ENCODE data around the gene PCDHGB3.
"Not testable (repeated sequence)": the region's sequence is repeated elsewhere in the genome, so short reads cannot be mapped to it uniquely, and the experiment has no call there.

The PCDHGB3 gene

DNA sequence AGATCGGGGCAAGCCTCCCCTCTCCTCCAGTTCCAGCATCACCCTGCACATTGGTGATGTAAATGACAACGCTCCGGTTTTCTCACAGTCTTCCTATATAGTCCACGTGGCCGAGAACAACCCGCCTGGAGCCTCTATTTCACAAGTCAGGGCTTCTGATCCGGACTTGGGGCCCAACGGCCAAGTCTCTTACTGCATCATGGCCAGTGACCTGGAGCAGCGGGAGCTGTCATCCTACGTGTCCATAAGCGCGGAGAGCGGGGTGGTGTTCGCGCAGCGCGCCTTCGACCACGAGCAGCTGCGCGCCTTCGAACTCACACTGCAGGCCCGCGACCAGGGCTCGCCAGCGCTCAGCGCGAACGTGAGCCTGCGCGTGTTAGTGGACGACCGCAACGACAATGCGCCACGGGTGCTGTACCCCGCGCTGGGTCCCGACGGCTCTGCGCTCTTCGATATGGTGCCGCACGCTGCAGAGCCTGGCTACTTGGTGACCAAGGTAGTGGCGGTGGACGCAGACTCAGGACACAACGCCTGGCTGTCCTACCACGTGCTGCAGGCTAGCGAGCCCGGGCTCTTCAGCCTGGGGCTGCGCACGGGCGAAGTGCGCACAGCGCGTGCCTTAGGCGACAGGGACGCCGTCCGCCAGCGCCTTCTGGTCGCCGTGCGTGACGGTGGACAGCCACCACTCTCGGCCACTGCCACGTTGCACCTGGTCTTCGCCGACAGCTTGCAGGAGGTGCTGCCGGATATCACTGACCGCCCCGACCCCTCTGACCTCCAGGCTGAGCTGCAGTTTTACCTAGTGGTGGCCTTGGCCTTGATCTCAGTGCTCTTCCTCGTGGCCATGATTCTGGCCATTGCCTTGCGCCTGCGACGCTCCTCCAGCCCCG lies 19.4 kb downstream of the PCDHGB3 start:
- FAIRE-seq: no peak

DNA sequence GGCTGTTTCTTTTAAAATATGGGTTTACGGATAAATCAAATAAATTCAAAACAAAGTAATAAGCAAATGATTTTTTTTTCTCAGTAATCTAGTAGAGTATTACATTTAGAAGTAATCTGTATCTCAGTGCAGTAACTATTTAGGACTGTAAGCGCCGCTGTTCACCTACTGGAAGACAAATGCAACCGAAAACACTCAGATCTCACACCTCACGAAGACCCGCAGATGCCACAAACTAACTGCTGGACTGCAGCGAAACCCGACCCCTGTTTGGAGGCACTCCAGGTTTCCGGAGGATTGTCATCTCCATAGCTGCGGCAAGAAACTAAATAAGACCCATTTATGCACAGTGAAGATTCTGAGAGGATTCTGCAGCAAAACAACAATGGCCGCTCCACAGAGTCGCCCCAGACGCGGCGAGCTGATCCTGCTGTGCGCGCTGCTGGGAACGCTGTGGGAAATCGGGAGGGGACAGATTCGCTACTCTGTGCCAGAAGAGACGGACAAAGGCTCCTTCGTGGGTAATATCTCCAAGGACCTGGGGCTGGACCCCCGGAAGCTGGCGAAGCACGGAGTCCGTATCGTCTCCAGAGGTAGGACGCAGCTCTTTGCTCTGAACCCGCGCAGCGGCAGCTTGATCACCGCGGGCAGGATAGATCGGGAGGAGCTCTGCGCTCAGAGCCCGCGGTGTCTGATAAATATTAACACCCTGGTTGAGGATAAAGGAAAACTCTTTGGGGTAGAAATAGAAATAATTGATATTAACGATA lies 22.6 kb downstream of the PCDHGB3 start, which contains the start of gene PCDHGA8:
PCDHGA8 (plus strand) TSS at position 205 of the 770 bp plus-strand sequence; CDS start at position 386, 181 bp downstream.
- FAIRE-seq (no peak), DNase-seq (ENCODE audit: extremely low spot score, insufficient read length, low read depth) (no peak)

More for the DNA sequence above, 19.4 kb downstream of the PCDHGB3 start:
- no peak for DNase-seq (ENCODE audit: extremely low spot score, insufficient read length, low read depth)

DNA sequence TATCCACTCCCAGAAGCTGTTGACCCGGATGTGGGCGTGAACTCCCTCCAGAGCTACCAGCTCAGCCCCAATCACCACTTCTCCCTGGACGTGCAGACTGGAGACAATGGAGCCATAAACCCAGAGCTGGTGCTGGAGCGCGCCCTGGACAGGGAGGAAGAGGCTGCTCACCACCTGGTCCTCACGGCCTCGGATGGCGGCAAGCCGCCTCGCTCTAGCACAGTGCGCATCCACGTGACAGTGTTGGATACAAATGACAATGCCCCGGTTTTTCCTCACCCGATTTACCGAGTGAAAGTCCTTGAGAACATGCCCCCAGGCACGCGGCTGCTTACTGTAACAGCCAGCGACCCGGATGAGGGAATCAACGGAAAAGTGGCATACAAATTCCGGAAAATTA lies 23.2 kb downstream of the PCDHGB3 start:
- DNase-seq (ENCODE audit: extremely low spot score, insufficient read length, low read depth): no peak
- no peak for FAIRE-seq

DNA sequence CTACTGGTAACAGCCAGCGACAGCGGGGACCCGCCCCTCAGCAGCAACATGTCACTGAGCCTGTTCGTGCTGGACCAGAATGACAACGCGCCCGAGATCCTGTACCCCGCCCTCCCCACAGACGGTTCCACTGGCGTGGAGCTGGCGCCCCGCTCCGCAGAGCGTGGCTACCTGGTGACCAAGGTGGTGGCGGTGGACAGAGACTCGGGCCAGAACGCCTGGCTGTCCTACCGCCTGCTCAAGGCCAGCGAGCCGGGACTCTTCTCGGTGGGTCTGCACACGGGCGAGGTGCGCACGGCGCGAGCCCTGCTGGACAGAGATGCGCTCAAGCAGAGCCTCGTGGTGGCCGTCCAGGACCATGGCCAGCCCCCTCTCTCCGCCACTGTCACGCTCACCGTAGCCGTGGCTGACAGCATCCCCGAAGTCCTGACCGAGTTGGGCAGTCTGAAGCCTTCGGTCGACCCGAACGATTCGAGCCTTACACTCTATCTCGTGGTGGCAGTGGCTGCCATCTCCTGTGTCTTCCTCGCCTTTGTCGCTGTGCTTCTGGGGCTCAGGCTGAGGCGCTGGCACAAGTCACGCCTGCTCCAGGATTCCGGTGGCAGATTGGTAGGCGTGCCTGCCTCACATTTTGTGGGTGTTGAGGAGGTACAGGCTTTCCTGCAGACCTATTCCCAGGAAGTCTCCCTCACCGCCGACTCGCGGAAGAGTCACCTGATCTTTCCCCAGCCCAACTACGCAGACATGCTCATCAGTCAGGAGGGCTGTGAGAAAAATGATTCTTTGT lies 24.6 kb downstream of the PCDHGB3 start:
- not testable (repeated sequence) for FAIRE-seq; DNase-seq (ENCODE audit: extremely low spot score, insufficient read length, low read depth)

- FAIRE-seq; DNase-seq (ENCODE audit: extremely low spot score, insufficient read length, low read depth): not testable (repeated sequence)
Observed at GRCh38 chr5:141397756-141398551, 27.9 kb downstream of the PCDHGB3 start, which contains the start of gene PCDHGB5. PCDHGB5 (plus strand) TSS chr5:141397947; CDS start chr5:141398128, 181 bp downstream.

GRCh38 chr5:141398608-141399007 lies 28.6 kb downstream of the PCDHGB3 start:
- no peak for DNase-seq (ENCODE audit: extremely low spot score, insufficient read length, low read depth)
- FAIRE-seq: no peak

DNA sequence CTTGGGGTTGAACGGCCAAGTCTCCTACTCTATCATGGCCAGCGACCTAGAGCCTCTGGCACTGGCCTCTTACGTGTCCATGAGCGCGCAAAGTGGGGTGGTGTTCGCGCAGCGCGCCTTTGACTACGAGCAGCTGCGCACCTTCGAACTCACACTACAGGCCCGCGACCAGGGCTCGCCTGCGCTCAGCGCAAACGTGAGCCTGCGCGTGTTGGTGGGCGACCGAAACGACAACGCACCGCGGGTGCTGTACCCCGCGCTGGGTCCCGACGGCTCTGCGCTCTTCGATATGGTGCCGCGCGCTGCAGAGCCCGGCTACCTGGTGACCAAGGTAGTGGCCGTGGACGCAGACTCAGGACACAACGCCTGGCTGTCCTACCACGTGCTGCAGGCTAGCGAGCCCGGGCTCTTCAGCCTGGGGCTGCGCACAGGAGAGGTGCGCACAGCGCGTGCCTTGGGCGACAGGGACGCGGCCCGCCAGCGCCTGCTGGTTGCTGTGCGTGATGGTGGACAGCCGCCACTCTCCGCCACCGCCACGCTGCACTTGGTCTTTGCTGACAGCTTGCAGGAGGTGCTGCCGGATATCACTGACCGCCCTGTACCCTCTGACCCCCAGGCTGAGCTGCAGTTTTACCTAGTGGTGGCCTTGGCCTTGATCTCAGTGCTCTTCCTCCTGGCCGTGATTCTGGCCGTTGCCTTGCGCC lies 29.7 kb downstream of the PCDHGB3 start:
- DNase-seq (ENCODE audit: extremely low spot score, insufficient read length, low read depth) (no peak), FAIRE-seq (no peak)

DNA sequence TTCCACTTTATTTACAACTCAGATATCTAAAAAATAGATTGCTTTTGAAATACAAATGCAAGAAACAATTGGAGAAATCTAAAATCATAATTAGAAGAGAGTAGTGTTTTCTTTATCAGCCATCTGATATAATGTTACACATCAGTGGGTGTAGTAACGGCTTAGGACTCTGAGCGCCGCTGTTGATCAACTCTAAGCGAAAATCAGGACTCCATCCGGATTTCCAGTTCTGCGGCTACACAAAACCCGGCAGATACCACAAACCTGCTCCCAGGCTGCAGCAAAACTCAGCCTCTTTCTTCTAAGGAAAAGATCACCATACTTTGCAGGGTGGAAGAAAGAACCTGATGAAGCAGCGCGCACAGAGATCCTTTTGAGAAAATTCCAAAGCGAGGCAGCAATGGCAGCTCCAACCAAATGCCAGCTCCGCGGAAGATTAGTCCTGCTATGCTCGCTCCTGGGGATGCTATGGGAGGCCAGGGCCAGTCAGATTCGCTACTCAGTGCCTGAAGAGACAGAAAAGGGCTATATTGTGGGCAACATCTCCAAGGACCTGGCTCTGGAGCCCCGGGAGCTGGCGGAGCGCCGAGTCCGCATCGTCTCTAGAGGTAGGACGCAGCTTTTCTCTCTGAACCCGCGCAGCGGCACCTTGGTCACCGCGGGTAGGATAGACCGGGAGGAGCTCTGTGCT lies 32.7 kb downstream of the PCDHGB3 start, which contains the start of gene PCDHGA9:
PCDHGA9 (plus strand) TSS at position 226 of the 691 bp plus-strand sequence; CDS start at position 401, 175 bp downstream.
- FAIRE-seq (no peak), DNase-seq (ENCODE audit: extremely low spot score, insufficient read length, low read depth) (no peak)

- DNase-seq (ENCODE audit: extremely low spot score, insufficient read length, low read depth) (no peak), FAIRE-seq (no peak)
Observed at GRCh38 chr5:141403387-141403786, 33.3 kb downstream of the PCDHGB3 start.

DNA sequence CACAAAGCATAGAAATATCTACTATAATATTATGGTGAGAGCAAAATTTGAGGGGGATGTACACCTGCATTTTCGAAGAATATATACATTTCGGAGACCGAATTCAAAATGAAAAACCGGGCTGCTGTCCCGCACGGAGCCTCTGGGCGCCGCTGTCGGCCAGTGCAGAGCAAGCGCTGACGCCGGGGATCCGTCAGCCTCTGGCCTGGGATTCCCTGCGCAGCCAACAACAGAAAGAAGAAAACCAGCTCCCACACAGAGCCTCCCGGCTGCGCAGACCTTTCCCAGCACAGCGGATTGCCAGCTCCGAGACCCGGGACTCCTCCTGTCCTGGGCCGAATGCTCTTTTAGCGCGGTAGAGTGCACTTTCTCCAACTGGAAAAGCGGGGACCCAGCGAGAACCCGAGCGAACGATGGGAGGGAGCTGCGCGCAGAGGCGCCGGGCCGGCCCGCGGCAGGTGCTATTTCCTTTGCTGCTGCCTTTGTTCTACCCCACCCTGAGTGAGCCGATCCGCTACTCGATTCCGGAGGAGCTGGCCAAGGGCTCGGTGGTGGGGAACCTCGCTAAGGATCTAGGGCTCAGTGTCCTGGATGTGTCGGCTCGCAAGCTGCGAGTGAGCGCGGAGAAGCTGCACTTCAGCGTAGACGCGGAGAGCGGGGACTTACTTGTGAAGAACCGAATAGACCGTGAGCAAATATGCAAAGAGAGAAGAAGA lies 37.9 kb downstream of the PCDHGB3 start, which contains the start of gene PCDHGB6:
PCDHGB6 (plus strand) TSS at position 232 of the 716 bp plus-strand sequence; CDS start at position 414, 182 bp downstream.
- not testable (repeated sequence) for DNase-seq (ENCODE audit: extremely low spot score, insufficient read length, low read depth); FAIRE-seq

GRCh38 chr5:141409598-141410306 lies 39.7 kb downstream of the PCDHGB3 start:
- FAIRE-seq: no peak
- no peak for DNase-seq (ENCODE audit: extremely low spot score, insufficient read length, low read depth)

DNA sequence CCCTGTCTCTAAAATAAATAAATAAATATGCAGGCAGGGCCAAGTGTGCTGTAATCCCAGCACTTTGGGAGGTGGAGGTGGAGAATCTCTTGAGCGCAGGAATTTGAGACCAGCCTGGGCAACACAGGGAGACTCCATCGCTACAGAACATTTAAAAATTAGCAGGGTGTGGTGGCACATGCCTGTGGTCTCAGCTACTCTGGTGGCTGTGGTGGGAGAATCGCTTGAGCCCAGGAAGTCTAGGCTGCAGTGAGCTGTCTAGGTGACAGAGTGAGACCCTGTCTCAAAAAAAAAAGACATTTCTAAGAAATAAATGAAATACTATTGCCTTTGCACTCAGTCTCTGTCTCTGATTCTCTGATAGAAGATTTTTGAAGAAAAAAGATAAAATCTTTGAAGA lies 41.5 kb downstream of the PCDHGB3 start:
- DNase-seq (ENCODE audit: extremely low spot score, insufficient read length, low read depth) (no peak), FAIRE-seq (no peak)

GRCh38 chr5:141412854-141413539 lies 43.0 kb downstream of the PCDHGB3 start, which contains the start of gene PCDHGA10:
PCDHGA10 (plus strand) TSS chr5:141412987; CDS start chr5:141413176, 189 bp downstream.
- DNase-seq (ENCODE audit: extremely low spot score, insufficient read length, low read depth) (peak; percentile 23), FAIRE-seq (no peak)

GRCh38 chr5:141413540-141414069 lies 43.6 kb downstream of the PCDHGB3 start:
- no peak for FAIRE-seq
- no peak for DNase-seq (ENCODE audit: extremely low spot score, insufficient read length, low read depth)

DNA sequence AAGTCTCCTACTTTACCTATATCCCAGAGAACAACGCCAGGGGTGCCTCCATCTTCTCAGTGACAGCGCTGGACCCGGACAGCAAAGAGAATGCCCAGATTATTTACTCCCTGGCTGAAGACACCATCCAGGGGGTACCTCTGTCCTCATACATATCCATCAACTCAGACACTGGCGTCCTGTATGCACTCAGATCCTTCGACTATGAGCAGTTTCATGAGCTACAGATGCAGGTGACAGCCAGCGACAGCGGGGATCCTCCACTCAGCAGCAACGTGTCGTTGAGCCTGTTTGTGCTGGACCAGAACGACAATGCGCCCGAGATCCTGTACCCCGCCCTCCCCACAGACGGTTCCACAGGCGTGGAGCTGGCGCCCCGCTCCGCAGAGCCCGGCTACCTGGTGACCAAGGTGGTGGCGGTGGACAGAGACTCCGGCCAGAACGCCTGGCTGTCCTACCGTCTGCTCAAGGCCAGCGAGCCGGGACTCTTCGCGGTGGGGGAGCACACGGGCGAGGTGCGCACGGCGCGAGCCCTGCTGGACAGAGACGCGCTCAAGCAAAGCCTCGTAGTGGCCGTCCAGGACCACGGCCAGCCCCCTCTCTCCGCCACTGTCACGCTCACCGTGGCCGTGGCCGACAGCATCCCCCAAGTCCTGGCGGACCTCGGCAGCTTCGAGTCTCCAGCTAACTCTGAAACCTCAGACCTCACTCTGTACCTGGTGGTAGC lies 44.7 kb downstream of the PCDHGB3 start:
- DNase-seq (ENCODE audit: extremely low spot score, insufficient read length, low read depth); FAIRE-seq: not testable (repeated sequence)
